ENCODE results near the gene TECTB.
"Not testable (repeated sequence)": the region's sequence is repeated elsewhere in the genome, so short reads cannot be mapped to it uniquely, and the experiment has no call there.

The TECTB gene

GRCh38 chr10:112283100-112283499 is at the start of gene TECTB:
TSS of gene TECTB (plus strand) at chr10:112283400. CDS start at chr10:112283735, 335 bp downstream.
- Mint-ChIP-seq H3K4me1 (ENCODE audit: low read depth) (no peaks in the 10 kb centered on the region), H3K9me3 (no peaks in the 10 kb centered on the region), H3K27ac (no peak within 1 kb of the TSS), H3K4me3 (no peak within 1 kb of the TSS), H3K27me3 (ENCODE audit: low read depth) (peaks cover 5% of the 10 kb centered on the region), H3K36me3 (ENCODE audit: low read depth) (no peaks in the 10 kb centered on the region)

- H3K4me1 Mint-ChIP-seq (ENCODE audit: low read depth) = no peaks in the 10 kb centered on the region
- H3K27ac Mint-ChIP-seq = no peak overlapping the region
- peaks cover 3% of the 10 kb centered on the region for H3K9me3 Mint-ChIP-seq
- no peaks in the 10 kb centered on the region for H3K36me3 Mint-ChIP-seq (ENCODE audit: low read depth)
- no peak overlapping the region for H3K4me3 Mint-ChIP-seq
- no peaks in the 10 kb centered on the region for H3K27me3 Mint-ChIP-seq (ENCODE audit: low read depth)
Observed at GRCh38 chr10:112235141-112235540, 48.1 kb upstream of the TECTB start.

DNA sequence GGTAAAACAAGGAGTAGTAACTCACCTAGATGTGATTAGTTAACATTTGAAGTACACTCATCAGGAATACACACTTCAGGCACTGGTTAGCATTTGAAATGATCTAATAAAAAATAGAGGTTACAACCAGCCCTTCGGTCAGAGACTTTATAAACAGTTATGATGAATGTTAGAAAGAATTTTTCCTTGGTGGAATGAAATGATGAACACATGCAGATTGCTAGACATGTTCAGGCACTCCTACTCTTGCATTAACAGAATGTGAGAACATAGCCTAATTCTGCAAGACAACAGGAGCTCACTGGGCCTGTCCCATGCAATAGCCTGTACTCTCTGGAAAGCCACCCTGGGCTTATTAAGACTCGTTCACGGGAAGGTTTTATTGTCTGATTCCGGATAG is 47.3 kb upstream of the TECTB start:
- H3K27me3 Mint-ChIP-seq (ENCODE audit: low read depth) = no peaks in the 10 kb centered on the region

DNA sequence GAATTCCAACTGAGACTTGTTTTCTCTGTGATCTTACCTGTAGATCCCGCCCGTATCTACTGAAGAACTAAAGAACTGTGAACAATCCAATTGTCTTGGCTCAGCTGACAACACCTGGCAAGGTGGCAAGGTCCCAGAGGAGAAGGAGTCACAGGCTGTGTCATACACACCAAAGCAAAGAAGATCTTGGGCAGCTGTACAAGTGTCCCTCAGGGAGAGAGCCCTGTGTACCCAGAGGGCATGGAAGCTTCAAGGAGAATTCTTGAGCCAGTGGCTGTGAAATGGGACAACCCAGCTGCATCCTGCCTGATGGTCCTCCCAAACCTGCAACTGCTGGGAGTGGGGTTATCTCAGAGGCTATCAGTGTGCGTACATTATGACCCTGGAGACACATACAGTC is 46.7 kb upstream of the TECTB start:
- Mint-ChIP-seq H3K36me3 (ENCODE audit: low read depth) (peaks cover 3% of the 10 kb centered on the region), H3K27me3 (ENCODE audit: low read depth) (no peaks in the 10 kb centered on the region), H3K4me3 (no peak overlapping the region), H3K4me1 (ENCODE audit: low read depth) (no peaks in the 10 kb centered on the region), H3K27ac (no peak overlapping the region), H3K9me3 (peaks cover 11% of the 10 kb centered on the region)

More for the DNA sequence above, 47.3 kb upstream of the TECTB start:
- Mint-ChIP-seq H3K36me3 (ENCODE audit: low read depth) (peaks cover under 1% of the 10 kb centered on the region), H3K9me3 (peaks cover 5% of the 10 kb centered on the region), H3K27ac (no peak overlapping the region), H3K4me1 (ENCODE audit: low read depth) (no peaks in the 10 kb centered on the region), H3K4me3 (no peak overlapping the region)

DNA sequence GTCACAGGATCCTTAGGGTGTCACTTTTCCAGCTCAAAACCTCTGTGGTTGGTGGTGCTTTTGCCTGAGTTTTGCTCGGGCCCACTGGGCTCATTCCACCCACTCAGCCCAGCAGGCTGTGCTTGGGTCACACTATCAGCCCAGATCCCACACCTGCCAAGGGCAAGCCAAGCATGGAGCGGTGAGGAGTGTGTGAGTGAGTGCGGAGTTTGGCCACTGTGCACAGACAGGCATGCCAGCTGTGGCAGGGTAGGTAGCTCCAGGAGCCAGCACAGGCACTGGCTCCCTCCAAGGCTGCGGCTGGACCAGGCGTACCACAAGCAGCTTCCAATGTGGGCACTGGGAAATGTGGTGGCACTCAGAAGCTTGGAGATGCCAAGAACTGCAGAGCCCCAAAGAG is 43.9 kb upstream of the TECTB start:
- H3K4me1 Mint-ChIP-seq (ENCODE audit: low read depth) = no peaks in the 10 kb centered on the region
- H3K27me3 Mint-ChIP-seq (ENCODE audit: low read depth) = no peaks in the 10 kb centered on the region
- H3K9me3 Mint-ChIP-seq = peaks cover 12% of the 10 kb centered on the region
- H3K27ac Mint-ChIP-seq = no peak overlapping the region
- H3K36me3 Mint-ChIP-seq (ENCODE audit: low read depth) = peaks cover 3% of the 10 kb centered on the region
- no peak overlapping the region for H3K4me3 Mint-ChIP-seq

DNA sequence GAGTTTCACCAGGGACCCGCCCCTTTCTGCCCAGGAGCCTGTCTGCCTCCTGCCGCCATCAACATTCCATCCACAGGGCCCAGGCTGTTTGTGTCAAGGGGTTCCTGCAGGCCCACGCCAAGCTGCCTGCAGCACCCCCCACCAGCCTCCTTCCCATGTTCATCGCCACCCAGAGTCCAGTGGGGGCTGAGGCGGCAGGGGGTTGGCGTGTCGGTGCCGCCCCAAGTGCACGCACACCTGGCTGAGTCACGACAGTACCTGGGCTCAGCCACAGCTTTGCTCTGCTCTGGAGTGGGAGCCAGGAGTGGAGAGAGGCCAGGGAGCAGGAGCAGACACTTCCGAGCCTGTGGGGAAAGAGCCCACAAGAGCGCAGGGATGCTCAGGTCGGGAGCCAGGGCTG is 42.8 kb upstream of the TECTB start:
- Mint-ChIP-seq H3K27ac (no peak overlapping the region), H3K4me3 (no peak overlapping the region), H3K9me3 (peaks cover 12% of the 10 kb centered on the region)

GRCh38 chr10:112241651-112242341 is 41.4 kb upstream of the TECTB start:
- Mint-ChIP-seq H3K36me3 (ENCODE audit: low read depth) (peaks cover 3% of the 10 kb centered on the region), H3K4me1 (ENCODE audit: low read depth) (no peaks in the 10 kb centered on the region), H3K27me3 (ENCODE audit: low read depth) (no peaks in the 10 kb centered on the region), H3K9me3 (peaks cover 12% of the 10 kb centered on the region), H3K27ac (no peak overlapping the region), H3K4me3 (no peak overlapping the region)

More for the DNA sequence above, 42.8 kb upstream of the TECTB start:
- Mint-ChIP-seq H3K27me3 (ENCODE audit: low read depth) (no peaks in the 10 kb centered on the region), H3K4me1 (ENCODE audit: low read depth) (no peaks in the 10 kb centered on the region), H3K36me3 (ENCODE audit: low read depth) (peaks cover 3% of the 10 kb centered on the region)

DNA sequence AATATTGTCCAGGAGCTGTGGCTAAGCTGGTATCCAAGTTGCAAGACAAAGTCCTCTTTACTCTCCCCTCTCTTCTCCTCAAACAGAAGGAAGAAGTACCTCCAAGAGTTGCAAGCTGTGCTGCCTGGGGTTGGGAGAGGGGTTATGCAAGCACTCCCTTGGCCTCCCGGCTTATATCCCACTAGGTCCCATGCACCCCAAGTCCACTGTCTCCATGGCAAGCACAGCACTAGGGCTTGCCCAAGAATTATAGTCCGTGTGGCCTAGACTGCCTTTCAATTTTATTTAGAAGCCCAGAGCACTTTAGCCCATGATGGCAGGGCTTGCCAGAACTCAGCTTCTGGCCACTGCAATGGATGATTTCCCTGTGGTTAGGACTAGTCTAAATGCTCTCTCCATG is 40.4 kb upstream of the TECTB start:
- Mint-ChIP-seq H3K36me3 (ENCODE audit: low read depth) (peaks cover 3% of the 10 kb centered on the region), H3K4me1 (ENCODE audit: low read depth) (no peaks in the 10 kb centered on the region), H3K27me3 (ENCODE audit: low read depth) (no peaks in the 10 kb centered on the region), H3K9me3 (peaks cover 12% of the 10 kb centered on the region), H3K27ac (no peak overlapping the region), H3K4me3 (no peak overlapping the region)

GRCh38 chr10:112243713-112244112 is 39.5 kb upstream of the TECTB start:
- H3K27me3 Mint-ChIP-seq (ENCODE audit: low read depth) = no peaks in the 10 kb centered on the region
- no peak overlapping the region for H3K27ac Mint-ChIP-seq
- H3K9me3 Mint-ChIP-seq = peaks cover 12% of the 10 kb centered on the region

GRCh38 chr10:112244197-112244596 is 39.0 kb upstream of the TECTB start:
- Mint-ChIP-seq H3K9me3 (peaks cover 12% of the 10 kb centered on the region), H3K4me3 (no peak overlapping the region), H3K4me1 (ENCODE audit: low read depth) (no peaks in the 10 kb centered on the region), H3K36me3 (ENCODE audit: low read depth) (peaks cover 3% of the 10 kb centered on the region), H3K27ac (no peak overlapping the region), H3K27me3 (ENCODE audit: low read depth) (no peaks in the 10 kb centered on the region)

More at GRCh38 chr10:112243713-112244112, 39.5 kb upstream of the TECTB start:
- Mint-ChIP-seq H3K4me1 (ENCODE audit: low read depth) (no peaks in the 10 kb centered on the region), H3K36me3 (ENCODE audit: low read depth) (peaks cover 3% of the 10 kb centered on the region), H3K4me3 (no peak overlapping the region)

DNA sequence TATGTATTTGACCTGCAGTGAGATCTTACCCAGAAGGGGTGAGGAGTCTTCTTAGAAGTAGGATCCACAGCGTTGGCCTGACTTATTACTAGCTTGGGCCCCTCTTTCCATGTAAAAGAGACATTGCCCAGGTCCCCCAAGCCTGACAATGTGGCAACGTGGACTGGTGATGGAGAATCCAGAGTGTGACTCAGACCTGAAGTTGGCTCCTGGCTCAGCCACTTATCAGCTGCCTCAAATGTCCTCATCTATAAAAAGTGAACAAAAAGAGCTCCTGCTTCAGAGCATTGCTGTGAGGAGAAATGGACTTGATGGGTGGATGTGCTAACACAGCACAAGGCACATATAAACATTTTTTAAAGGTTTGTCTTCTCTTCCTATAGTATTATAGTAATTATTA is 35.4 kb upstream of the TECTB start:
- H3K27me3 Mint-ChIP-seq (ENCODE audit: low read depth) = no peaks in the 10 kb centered on the region
- H3K9me3 Mint-ChIP-seq = peaks cover 10% of the 10 kb centered on the region
- H3K27ac Mint-ChIP-seq = no peak overlapping the region
- no peaks in the 10 kb centered on the region for H3K36me3 Mint-ChIP-seq (ENCODE audit: low read depth)
- no peak overlapping the region for H3K4me3 Mint-ChIP-seq
- no peaks in the 10 kb centered on the region for H3K4me1 Mint-ChIP-seq (ENCODE audit: low read depth)

GRCh38 chr10:112248584-112249295 is 34.5 kb upstream of the TECTB start:
- no peaks in the 10 kb centered on the region for H3K4me1 Mint-ChIP-seq (ENCODE audit: low read depth)
- H3K9me3 Mint-ChIP-seq = peaks cover 10% of the 10 kb centered on the region
- H3K36me3 Mint-ChIP-seq (ENCODE audit: low read depth) = no peaks in the 10 kb centered on the region
- H3K27ac Mint-ChIP-seq = no peak overlapping the region
- no peak overlapping the region for H3K4me3 Mint-ChIP-seq
- H3K27me3 Mint-ChIP-seq (ENCODE audit: low read depth) = no peaks in the 10 kb centered on the region

DNA sequence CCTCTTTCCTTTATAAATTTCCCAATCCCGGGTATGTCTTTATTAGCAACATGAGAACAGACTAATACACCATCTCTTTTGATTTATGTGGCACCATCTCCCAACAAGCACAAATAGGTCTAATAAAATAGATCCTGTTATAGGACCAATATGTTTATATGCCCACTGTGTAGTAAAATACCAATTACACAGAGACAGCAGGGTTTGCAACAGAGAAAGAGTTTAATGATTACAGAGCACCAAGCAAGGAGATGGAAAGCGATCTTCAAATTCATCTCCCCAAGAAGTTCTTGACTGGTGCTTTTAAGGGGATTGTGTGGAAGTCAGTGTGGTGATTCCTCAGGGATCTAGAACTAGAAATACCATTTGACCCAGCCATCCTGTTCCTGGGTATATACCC is 33.5 kb upstream of the TECTB start:
- Mint-ChIP-seq H3K27ac (no peak overlapping the region), H3K27me3 (ENCODE audit: low read depth) (no peaks in the 10 kb centered on the region), H3K36me3 (ENCODE audit: low read depth) (no peaks in the 10 kb centered on the region), H3K4me3 (no peak overlapping the region), H3K4me1 (ENCODE audit: low read depth) (no peaks in the 10 kb centered on the region), H3K9me3 (peaks cover 10% of the 10 kb centered on the region)

- Mint-ChIP-seq H3K27ac (no peak overlapping the region), H3K9me3 (peaks cover 10% of the 10 kb centered on the region), H3K36me3 (ENCODE audit: low read depth) (no peaks in the 10 kb centered on the region), H3K4me1 (ENCODE audit: low read depth) (no peaks in the 10 kb centered on the region), H3K27me3 (ENCODE audit: low read depth) (no peaks in the 10 kb centered on the region), H3K4me3 (no peak overlapping the region)
Observed at GRCh38 chr10:112250555-112250954, 32.6 kb upstream of the TECTB start.

DNA sequence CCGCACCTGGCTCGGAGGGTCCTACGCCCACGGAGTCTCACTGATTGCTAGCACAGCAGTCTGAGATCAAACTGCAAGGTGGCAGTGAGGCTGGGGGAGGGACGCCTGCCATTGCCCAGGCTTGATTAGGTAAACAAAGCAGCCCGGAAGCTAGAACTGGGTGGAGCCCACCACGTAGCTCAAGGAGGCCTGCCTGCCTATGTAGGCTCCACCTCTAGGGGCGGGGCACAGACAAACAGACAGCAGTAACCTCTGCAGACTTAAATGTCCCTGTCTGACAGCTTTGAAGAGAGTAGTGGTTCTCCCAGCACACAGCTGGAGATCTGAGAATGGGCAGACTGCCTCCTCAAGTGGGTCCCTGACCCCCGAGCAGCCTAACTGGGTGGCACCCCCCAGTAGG is 32.0 kb upstream of the TECTB start:
- peaks cover 10% of the 10 kb centered on the region for H3K9me3 Mint-ChIP-seq
- not testable (repeated sequence) for H3K4me3 Mint-ChIP-seq; H3K36me3 Mint-ChIP-seq (ENCODE audit: low read depth); H3K27ac Mint-ChIP-seq; H3K4me1 Mint-ChIP-seq (ENCODE audit: low read depth); H3K27me3 Mint-ChIP-seq (ENCODE audit: low read depth)
